Kidney (tissue), 14 donors: ENCODE data around the gene PNPLA7. TPM values are rescaled to one million over a fixed set of nuclear protein-coding genes. Genes with fewer than 3 reads are reported as not detected.

ENCODE experiments used
- DNase-seq, 5 donors: peaks; one replicate each; pipeline ENCODE4 v3.0.0-alpha.2; 2013 to 2020
- FAIRE-seq: peaks from 2 replicates; lab custom pipeline; 2012; peaks lifted over from hg19 to GRCh38; lab: Jason Lieb, UNC
- H3K27ac ChIP-seq, 2 donors: one replicate each; pipeline ENCODE4 v1.7.0; 2013; ENCODE audit warnings: low read depth in 2 of 2, low read length in 2 of 2, inconsistent platforms in 1 of 2
- H3K27me3 ChIP-seq: one replicate; pipeline ENCODE4 v1.7.1; 2013; ENCODE audit warnings: low read length, inconsistent platforms; ENCODE audit not compliant: control insufficient read depth, insufficient read depth
- H3K36me3 ChIP-seq, 3 donors: one replicate each; pipeline versions ENCODE4 v1.7.0 to v1.7.1; 2013; ENCODE audit warnings: low read length in 3 of 3, control low read depth in 1 of 3, inconsistent platforms in 1 of 3; ENCODE audit not compliant: insufficient read depth in 3 of 3, control insufficient read depth in 2 of 3
- H3K4me1 ChIP-seq, 3 donors: one replicate each; pipeline versions ENCODE4 v1.7.0 to v1.7.1; 2013; ENCODE audit warnings: low read length in 3 of 3, inconsistent platforms in 1 of 3, low read depth in 1 of 3; ENCODE audit not compliant: control insufficient read depth in 2 of 3, insufficient read depth in 2 of 3
- H3K4me3 ChIP-seq, 3 donors: one replicate each; pipeline versions ENCODE4 v1.7.0 to v1.8.1; 2013; ENCODE audit warnings: low read length in 3 of 3, control low read depth in 1 of 3, inconsistent platforms in 1 of 3
- H3K9ac ChIP-seq, 3 donors: one replicate each; pipeline versions ENCODE4 v1.7.0 to v1.7.1; 2013; ENCODE audit warnings: low read length in 3 of 3, control low read depth in 1 of 3, inconsistent platforms in 1 of 3
- H3K9me3 ChIP-seq, 3 donors: one replicate each; pipeline versions ENCODE4 v1.7.0 to v1.7.1; 2013; ENCODE audit warnings: low read length in 3 of 3, control low read depth in 1 of 3, inconsistent platforms in 1 of 3; ENCODE audit not compliant: control insufficient read depth in 2 of 3, insufficient read depth in 1 of 3
- intact Hi-C: fragments of 100-400 bp; cut with DNase I; formaldehyde crosslinking; loops from one replicate; pipeline ENCODE4 v1.11.1; 2022
- polyA plus RNA-seq: library from polyadenylated mRNA; stranded (reverse); fragments of 350-450 nt; fragmentation: Illumina TruSeq; extraction: RNeasy Lipid Tissue Mini Kit (QIAGEN cat#74804); gene quantifications from one replicate; pipeline ENCODE4 v1.2.3, GENCODE V29; 2014; ENCODE audit warnings: low read depth, low replicate concordance; ENCODE audit not compliant: insufficient read depth
- total RNA-seq: library from RNA; stranded (reverse); fragmentation: NEBNext Ultra II Directional; extraction: Animal tissue kit (Norgen Biotek cat#: 25700); gene quantifications from one replicate; pipeline ENCODE4 v1.2.1, GENCODE V29; 2021
- TF ChIP-seq, protein P1 (sequence below): IDR thresholded peaks from 3 replicates; pipeline ENCODE4 v1.5.1; 2012; ENCODE audit warnings: mild to moderate bottlenecking, moderate library complexity, borderline replicate concordance; ENCODE audit not compliant: insufficient read depth; ENCODE audit errors: extremely low read depth
- donor health status: control.
- donor health status: control.
- donor health status: control.
- donor health status: control.
- donor health status: control.
- donor health status: DM: yes; HTN: yes; CAD: no.
- donor health status: Normal renal cell carcinoma (clear cell type).

PNPLA7 gene
- total and polyA plus RNA-seq, 2 donors from 2014 or later: 2.1 to 9.6 TPM

DNA sequence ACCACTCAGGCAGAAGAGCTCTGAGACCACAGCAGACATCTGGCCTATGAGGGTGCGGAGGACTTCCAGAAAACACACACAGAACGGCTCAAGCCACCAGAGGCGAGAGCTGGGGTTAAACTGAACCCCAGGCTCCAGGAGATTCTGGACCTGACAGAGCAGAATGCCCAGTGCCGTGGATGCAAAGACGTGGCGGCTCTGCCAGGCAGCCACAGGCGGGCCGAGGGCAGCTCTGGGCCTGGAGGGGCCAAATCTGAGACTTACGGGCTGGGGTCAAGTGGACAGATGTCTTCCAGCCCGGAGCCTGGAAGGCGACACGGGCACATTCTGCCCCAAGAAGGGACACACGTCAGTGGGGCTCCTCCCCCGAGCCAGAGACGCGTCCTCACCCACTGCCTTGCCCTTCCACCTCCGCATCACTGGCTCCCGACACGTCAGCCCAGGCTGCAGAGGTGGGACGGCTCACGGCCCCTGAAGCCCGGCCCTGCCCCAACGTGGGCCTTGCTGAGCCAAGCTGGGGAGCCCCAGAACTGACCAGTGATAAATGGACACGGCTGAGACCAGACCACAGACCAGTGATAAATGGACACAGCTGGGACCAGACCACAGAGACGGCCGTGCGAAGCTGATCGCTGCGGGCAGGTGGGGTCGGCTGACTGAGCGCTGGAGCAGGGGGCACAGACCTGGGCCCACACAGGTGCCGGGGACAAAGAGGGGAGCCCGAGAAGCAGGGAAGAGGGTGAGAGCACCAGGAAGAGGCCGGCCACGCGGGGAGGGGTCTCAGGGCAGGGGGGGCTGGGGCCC, 50.1 kb downstream of the PNPLA7 start:
- TF ChIP-seq, protein P1, sequence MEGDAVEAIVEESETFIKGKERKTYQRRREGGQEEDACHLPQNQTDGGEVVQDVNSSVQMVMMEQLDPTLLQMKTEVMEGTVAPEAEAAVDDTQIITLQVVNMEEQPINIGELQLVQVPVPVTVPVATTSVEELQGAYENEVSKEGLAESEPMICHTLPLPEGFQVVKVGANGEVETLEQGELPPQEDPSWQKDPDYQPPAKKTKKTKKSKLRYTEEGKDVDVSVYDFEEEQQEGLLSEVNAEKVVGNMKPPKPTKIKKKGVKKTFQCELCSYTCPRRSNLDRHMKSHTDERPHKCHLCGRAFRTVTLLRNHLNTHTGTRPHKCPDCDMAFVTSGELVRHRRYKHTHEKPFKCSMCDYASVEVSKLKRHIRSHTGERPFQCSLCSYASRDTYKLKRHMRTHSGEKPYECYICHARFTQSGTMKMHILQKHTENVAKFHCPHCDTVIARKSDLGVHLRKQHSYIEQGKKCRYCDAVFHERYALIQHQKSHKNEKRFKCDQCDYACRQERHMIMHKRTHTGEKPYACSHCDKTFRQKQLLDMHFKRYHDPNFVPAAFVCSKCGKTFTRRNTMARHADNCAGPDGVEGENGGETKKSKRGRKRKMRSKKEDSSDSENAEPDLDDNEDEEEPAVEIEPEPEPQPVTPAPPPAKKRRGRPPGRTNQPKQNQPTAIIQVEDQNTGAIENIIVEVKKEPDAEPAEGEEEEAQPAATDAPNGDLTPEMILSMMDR: no peak
- DNase-seq: peak in 1 of 5 donors; percentile 64

DNA sequence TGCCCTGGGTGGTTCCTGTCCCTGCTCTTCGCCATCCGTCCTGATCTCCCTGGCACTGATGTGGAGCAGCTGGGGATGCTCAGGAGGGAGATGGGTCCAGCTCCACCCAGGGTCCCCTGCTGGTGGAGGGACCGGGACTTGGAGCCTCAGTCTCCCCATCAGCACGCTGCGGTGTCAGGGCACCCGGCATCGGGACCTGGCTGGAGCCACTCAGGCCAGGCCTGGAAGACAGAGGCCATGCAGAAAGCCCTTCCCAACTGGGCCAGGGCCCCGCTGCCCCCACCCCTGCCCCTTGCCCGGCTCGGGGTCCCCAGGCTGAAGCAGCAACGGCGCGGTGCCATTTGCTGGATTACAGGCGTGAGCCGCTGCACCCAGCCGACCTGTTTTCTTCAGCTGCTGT, 50.8 kb downstream of the PNPLA7 start:
- Histone ChIP-seq H3K9me3 (no peaks in the 10 kb centered on the region), H3K27ac (no peak overlapping the region), H3K27me3 (no peaks in the 10 kb centered on the region), H3K4me1 (no peaks in the 10 kb centered on the region), H3K4me3 (no peak overlapping the region), H3K36me3 (no peaks in the 10 kb centered on the region), H3K9ac (no peak overlapping the region)
- intact Hi-C loops: no loop called here
- FAIRE-seq (no peak), DNase-seq (peak in 1 of 5 donors; percentile 60)
- TF ChIP-seq, protein P1: no peak

More for the DNA sequence above, 50.1 kb downstream of the PNPLA7 start:
- Histone ChIP-seq H3K27me3 (no peaks in the 10 kb centered on the region), H3K4me3 (no peak overlapping the region), H3K36me3 (no peaks in the 10 kb centered on the region), H3K27ac (no peak overlapping the region), H3K9ac (no peak overlapping the region), H3K4me1 (no peaks in the 10 kb centered on the region), H3K9me3 (no peaks in the 10 kb centered on the region)
- FAIRE-seq: no peak
- intact Hi-C loops: no loop called here

DNA sequence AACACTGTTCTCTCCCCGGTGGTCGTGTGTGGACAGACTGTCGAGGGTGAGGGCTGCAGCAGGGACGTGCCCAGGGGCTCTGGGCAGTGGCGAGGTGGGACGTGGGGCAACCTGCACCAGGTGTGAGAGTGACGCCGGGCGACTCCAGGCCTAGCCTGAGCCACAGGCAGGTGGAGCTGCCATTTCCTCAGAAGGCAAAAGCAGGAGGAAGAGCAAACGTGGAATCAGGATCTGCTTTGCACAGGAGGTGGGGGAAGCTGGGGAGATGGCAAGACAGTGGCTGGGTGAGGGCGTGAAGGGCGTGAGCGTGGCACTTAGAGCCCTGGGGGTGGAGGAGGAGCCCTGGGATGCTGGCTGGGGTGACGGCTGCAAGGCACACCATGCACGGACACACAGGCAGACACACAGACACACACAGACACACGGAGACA, 51.5 kb downstream of the PNPLA7 start:
- no peak overlapping the region for H3K27ac ChIP-seq
- intact Hi-C loops: no loop called here
- TF ChIP-seq, protein P1: no peak
- H3K4me1 ChIP-seq: no peaks in the 10 kb centered on the region
- DNase-seq (peak in 1 of 5 donors; percentile 58), FAIRE-seq (no peak)
- H3K9ac ChIP-seq: no peak overlapping the region
- no peaks in the 10 kb centered on the region for H3K27me3 ChIP-seq
- H3K9me3 ChIP-seq: no peaks in the 10 kb centered on the region
- no peak overlapping the region for H3K4me3 ChIP-seq
- no peaks in the 10 kb centered on the region for H3K36me3 ChIP-seq
